DMS153 (cell line): ENCODE measurements around the gene HIPK3.

Experiments used
- DNase-seq: peaks from one replicate; lab custom pipeline; 2025; lab: John Stamatoyannopoulos, UW

HIPK3 gene

DNA sequence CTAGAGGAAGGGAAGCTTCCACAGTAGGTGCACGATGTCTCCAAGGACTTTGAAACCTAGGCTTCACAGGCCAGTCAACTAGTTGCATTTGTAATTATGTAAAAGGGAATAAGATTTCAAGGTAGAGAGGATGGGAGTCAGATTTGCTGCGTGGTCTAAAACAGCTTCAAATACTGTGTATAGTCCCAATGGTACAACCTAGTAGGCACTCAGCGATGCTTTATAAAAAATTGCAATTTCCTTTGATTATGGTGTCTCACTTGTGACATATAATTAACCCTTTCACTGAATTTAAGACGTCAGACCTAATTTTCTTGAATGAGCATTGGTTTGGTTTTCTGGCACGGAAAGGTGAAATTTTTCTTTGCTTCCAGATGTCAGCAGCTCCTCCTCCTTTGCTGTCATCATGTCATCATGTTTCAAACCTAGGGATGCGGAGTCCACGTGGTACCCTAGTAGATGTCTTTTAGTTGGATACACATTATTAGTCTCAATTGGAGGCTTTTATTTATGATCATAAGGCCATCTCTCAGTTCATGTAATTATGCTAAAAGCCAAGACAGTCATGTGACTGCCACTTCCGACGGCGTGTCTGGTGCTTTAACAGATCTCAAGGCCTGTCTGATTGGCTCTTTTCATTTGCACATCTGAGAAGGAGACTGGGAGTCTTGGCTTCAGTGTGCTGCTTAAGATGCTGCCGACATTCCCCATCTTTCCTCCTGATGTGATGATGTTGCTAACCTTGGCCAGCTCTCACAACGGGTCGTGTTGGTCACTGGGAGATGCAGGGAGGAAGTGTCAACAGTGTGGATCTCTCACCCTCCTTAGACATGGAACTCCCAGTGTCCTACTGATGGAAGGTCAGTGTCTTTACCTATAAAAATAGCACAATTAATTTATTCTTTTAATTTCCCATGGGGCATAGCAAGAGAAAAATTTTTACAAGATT is 134.0 kb downstream of the HIPK3 start:
- DNase-seq, result no peak

DNA sequence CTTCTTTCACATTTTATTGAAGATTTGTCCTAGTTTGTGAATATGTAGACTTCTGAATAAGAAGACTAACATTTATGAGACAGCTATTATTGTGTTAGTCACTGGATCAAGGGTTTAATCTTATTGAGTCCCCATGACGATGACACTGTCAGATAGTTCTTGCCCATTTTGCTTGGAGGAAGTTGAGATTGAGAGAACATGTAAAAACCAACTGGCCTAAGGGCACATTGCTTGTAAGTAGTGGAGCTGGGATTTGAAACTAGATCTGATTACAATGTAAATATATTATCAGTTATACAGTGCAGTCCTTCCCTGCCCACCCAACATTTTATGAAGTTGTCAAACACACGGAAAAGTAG is 134.7 kb downstream of the HIPK3 start:
- DNase-seq, result no peak

DNA sequence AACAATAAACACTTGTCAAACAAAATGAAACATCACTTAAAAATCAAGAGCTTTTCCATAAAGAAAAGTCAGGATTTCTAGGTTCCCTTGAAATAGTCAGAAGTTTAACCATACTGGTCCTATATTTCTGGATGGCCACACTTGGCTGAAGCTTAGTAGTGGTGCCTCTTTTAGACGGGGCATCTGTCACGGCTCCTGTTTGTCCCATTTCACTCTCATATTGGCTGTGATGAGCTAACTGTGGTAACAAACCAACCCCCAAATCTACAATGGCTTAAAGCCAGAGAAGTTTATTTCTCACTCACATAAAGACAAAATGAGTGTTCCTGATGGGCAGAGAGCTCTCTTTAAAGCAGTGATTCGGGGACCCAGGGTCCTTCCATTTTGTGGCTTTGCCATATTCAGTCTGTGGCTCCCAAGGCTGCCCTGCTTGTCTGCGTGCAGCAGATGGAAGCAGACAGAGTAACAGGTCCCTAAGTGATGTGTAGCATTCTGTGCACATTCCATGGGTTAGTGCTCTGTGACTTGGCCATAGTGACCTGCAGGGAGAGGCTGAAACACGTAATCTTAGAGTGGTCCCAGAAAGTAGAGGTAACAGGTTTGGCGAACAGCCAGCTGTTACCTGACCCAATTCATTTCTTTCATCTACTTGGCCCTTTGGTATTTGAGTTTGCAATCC is 137.4 kb downstream of the HIPK3 start:
- DNase-seq, result no peak

DNA sequence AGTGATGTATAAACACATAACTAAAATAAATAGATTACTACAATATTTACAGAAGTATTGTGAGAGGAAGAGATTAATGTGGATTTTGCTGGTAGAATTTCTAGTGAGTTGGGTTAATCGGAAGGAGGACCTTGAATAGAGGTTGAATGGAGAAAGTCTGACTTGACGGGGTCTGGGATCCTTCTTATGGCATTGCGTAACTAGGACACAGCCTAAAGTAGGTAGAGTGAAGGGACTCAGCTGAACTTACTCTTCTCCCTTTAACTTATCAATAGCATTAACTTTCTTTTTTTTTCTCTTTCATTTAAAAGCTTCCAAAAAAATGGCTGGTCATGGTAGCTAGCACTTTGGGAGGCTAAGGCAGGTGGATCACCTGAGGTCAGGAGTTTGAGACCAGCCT is 139.2 kb downstream of the HIPK3 start:
- DNase-seq, result no peak

DNA sequence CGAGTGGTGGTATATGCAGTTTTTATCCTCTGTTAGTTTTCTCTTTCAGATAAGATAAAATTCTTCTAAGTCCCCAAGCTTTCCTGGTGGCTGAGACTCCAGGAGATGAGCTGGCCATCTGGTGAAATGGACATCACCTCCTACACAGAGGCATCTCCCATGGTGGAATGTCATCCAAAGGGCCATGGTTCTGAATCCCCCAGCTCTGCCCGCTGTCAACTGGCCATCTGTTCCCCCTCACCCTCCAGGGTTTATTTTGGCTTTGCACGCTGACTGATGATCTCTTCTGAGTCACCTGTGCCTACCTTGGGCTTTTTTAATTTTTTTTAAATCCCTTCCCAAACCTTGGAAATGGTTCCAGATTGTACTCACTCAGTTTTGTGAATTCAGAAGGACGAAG is 142.2 kb downstream of the HIPK3 start:
- DNase-seq, result no peak

DNA sequence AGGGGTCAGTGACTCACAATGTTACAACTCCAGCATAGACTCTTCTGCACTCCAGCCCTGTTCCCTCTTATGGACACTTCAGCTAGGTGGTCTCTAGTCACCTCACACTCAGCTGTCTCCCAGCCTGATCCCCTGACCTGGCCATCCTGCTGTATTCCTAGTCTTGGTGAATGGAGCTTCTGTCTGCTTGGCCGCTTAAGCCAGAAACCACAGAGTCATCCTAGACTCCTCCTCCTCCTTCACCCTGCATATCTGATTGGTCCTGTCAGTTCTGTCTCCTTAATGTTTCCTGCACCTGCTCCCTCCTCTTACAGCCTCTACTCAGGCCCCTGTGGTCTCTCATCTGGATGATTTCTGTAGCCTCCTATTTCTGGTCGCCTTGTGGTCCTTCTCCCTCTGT is 144.9 kb downstream of the HIPK3 start:
- DNase-seq, result no peak

DNA sequence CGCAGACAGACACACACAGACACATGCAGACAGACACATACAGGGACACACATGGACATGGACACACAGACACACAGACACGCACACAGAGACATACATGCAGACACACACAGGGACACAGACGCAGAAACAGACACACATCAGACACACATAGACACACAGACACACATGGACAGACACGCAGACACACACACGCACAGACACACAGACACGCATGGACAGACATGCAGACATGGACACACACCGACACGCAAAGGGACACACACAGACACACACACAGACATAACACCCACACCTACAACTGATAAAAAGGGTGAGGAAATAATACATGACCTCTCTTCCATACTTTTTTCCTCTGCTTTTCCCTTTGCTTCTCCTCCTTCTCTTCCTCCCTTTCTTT is 146.2 kb downstream of the HIPK3 start:
- no peak for DNase-seq

DNA sequence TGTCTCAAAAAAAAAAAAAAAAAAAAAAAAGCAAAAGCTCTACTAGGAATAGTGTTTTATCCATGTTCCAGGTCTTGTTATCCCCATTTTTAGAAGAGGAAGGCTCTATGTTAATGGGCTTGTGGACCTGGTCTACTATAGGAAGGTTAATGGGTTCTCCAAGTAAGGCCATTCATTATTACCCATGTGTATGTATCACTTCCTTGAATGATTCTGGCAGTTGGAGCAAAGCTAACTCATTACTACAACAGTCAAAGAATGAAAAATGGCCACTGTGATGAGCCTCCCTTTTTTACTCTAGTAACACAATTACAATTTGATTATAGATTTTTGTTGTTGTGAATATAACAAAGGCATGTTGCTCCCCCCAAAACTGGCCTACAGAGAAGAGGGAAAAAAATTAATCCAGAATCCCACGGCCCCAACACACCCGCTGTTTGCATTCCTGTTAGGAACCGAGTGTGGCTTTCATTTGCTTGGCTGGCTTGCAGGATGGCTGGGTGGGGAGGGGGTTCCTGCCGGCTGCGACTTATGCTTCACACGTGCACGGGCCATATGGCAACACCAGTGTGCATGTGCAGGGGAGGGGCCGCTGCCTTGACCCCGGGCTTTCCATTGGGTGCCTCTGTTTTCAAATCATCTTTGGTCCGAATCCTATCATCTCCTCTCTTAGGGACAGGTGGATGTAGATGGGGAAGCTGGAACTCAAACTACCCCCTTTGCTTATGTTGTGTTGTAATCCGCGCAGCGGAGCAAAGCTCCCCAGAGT is 148.8 kb downstream of the HIPK3 start:
- DNase-seq, result no peak
